ENCODE measurements around the gene BUB1B.

GRCh38 chr15:40155270-40155910, 5.5 kb upstream of the BUB1B start:
- TF ChIP-seq POLR2AphosphoS5 (IDR thresholded peaks at IDR 0.05; ENCODE audit: low read depth, low read length) (no peak), PAX5 (IDR thresholded peaks at IDR 0.05; ENCODE audit: insufficient read depth, low read length, severe bottlenecking) (no peak)

Data from GM12891 (cell line).